Measurements from ENCODE around the gene RFC3.

DNA sequence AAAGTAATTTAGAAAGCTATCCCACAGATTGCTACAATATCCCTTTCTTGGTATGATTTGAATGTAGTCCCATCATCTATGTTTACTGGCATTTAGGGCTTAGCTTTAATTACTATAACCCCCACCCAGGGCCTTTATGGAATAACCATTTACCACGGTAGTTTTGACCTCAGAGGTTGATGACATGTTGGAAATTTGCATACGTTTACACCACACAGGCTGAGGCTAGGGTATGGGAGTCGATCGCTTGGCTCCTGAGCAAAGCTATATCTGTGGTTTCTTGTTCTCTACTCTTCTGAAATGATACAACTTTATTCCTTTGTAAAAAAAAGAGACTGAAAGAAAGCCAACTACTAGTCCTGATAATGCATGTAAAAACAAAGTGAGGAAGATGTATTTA is 28.2 kb upstream of the RFC3 start:
- TF ChIP-seq CTCF (IDR thresholded peaks at IDR 0.05) (no peak), POLR2AphosphoS5 (IDR thresholded peaks at IDR 0.05; ENCODE audit: low read depth, low read length) (no peak), SIN3A (IDR thresholded peaks at IDR 0.05; ENCODE audit: borderline replicate concordance, insufficient read depth, low read depth, low read length) (no peak)

Data from Panc1 (cell line).